K562 (cell line): ENCODE measurements around the gene BCL2L15. TPM values are rescaled to one million over a fixed set of nuclear protein-coding genes. Genes with fewer than 3 reads are reported as not detected.

Experiments
- BRD9 ChIP-seq: fragments of 450-650 bp; IDR thresholded peaks from 2 replicates; pipeline ENCODE4 v1.6.1; 2018; ENCODE audit warnings: low read depth; ENCODE audit not compliant: partially characterized antibody
- CEBPG ChIP-seq, 3 experiments: fragments of 200-800 bp in 1 of 3; sonication (Bioruptor generic) in 1 of 3; sonication (generic) in 1 of 3; formaldehyde crosslinking in 1 of 3; IDR thresholded peaks in 2 of 3; conservative IDR thresholded peaks in 1 of 3; 2 replicates each; pipeline versions ENCODE4 v1.6.1 to v1.8.0; 2016 to 2022; ENCODE audit warnings: missing compliant biosample characterization in 2 of 3, missing genetic modification characterization in 2 of 3, mild to moderate bottlenecking in 1 of 3, missing genetic modification reagents in 1 of 3
- ETV5 ChIP-seq: sonication (generic); formaldehyde crosslinking; IDR thresholded peaks from 2 replicates; pipeline ENCODE4 v1.4.0; 2020; ENCODE audit warnings: low read depth, mild to moderate bottlenecking, missing genetic modification reagents
- FOXP1 ChIP-seq: sonication (generic); formaldehyde crosslinking; IDR thresholded peaks from 2 replicates; pipeline ENCODE4 v1.8.0; 2022; ENCODE audit warnings: mild to moderate bottlenecking, missing genetic modification reagents
- HLTF ChIP-seq: fragments of 450-650 bp; IDR thresholded peaks from 2 replicates; pipeline ENCODE4 v1.6.1; 2016
- MCM7 ChIP-seq, 2 experiments: fragments of 450-650 bp; IDR thresholded peaks; 2 replicates each; pipeline ENCODE4 v1.6.1; 2016 to 2018
- NCOR1 ChIP-seq: fragments of 450-650 bp; IDR thresholded peaks from 2 replicates; pipeline ENCODE4 v1.6.1; 2016; ENCODE audit warnings: mild to moderate bottlenecking, moderate library complexity
- RAD51 ChIP-seq: fragments of 450-650 bp; IDR thresholded peaks from 2 replicates; pipeline ENCODE4 v1.7.1; 2016; ENCODE audit warnings: low read depth, mild to moderate bottlenecking, borderline replicate concordance
- RBBP5 ChIP-seq: fragments of 200-600 bp; sonication (generic); IDR thresholded peaks from 2 replicates; pipeline ENCODE4 v1.6.1; 2012; ENCODE audit warnings: borderline replicate concordance, mild to moderate bottlenecking, low read length, control low read depth, inconsistent platforms; ENCODE audit not compliant: insufficient read depth, poor library complexity, severe bottlenecking
- RBM39 ChIP-seq: fragments of 200-400 bp; formaldehyde crosslinking; optimal IDR thresholded peaks from 2 replicates; pipeline ENCODE3; 2018; ENCODE audit warnings: low read depth, low read length
- TAF9B ChIP-seq: fragments of 450-650 bp; IDR thresholded peaks from 2 replicates; pipeline ENCODE4 v1.6.1; 2018; ENCODE audit warnings: mild to moderate bottlenecking; ENCODE audit not compliant: partially characterized antibody
- TEAD4 ChIP-seq, 2 experiments: sonication (generic) in 1 of 2; formaldehyde crosslinking in 1 of 2; IDR thresholded peaks; 2 replicates each; pipeline versions ENCODE4 v1.6.1 to v1.8.0; 2012 to 2022; ENCODE audit warnings: borderline replicate concordance in 1 of 2, inconsistent platforms in 1 of 2, low read length in 1 of 2, mild to moderate bottlenecking in 1 of 2, missing genetic modification reagents in 1 of 2
- TRIM28 ChIP-seq: fragments of 450-650 bp; IDR thresholded peaks from 2 replicates; pipeline ENCODE4 v1.6.1; 2017
- XRCC4 ChIP-seq: IDR thresholded peaks from one replicate; pipeline ENCODE4 v1.6.1; 2011; ENCODE audit not compliant: insufficient read depth, insufficient read length; ENCODE audit errors: extremely low read depth
- ZNF239 ChIP-seq: fragments of 250-450 bp; sonication (Bioruptor Pico); IDR thresholded peaks from 2 replicates; pipeline ENCODE4 v1.4.0; 2020; ENCODE audit warnings: mild to moderate bottlenecking
- polyA plus RNA-seq, 8 experiments: library from polyadenylated mRNA; depleted of rRNA in 4 of 8; stranded (reverse) in 5 of 8; unstranded in 3 of 8; fragments of >200 nt; fragmentation: Nextera tagmentation in 2 of 8; fragmentation: Illumina TruSeq in 1 of 8; extraction: Ambion mirVana in 2 of 8; extraction: Trizol in 1 of 8; gene quantifications; 2 replicates each; pipeline versions ENCODE4 v1.2.1 to v1.2.3, GENCODE V29; 2011 to 2014; ENCODE audit warnings: inconsistent platforms in 1 of 8, missing spikeins in 1 of 8
- total RNA-seq, 7 experiments: library from RNA; depleted of rRNA in 6 of 7; stranded (reverse); fragments of >200 nt in 6 of 7; fragmentation: Illumina TruSeq in 2 of 7; extraction: Trizol in 2 of 7; gene quantifications; 2 replicates each; pipeline versions ENCODE4 v1.2.1 to v1.2.3, GENCODE V29; 2011 to 2021; ENCODE audit warnings: low replicate concordance in 1 of 7
- TF ChIP-seq, protein P1 (sequence below): conservative IDR thresholded peaks from 2 replicates; pipeline ENCODE4 v1.6.1; 2011; ENCODE audit warnings: low read depth, mild to moderate bottlenecking, low read length; ENCODE audit not compliant: control insufficient read depth
- TF ChIP-seq, protein P2 (sequence below): fragments of 450-650 bp; IDR thresholded peaks from 2 replicates; pipeline ENCODE4 v1.6.1; 2018; ENCODE audit not compliant: partially characterized antibody

BCL2L15 gene
- total and polyA plus RNA-seq, 9 of the 15 experiments (the other 6 are each of a cell fraction or from before 2014, with no cell fraction given), result 0.06 to 0.42 (median 0.28) TPM; not detected in 1

DNA sequence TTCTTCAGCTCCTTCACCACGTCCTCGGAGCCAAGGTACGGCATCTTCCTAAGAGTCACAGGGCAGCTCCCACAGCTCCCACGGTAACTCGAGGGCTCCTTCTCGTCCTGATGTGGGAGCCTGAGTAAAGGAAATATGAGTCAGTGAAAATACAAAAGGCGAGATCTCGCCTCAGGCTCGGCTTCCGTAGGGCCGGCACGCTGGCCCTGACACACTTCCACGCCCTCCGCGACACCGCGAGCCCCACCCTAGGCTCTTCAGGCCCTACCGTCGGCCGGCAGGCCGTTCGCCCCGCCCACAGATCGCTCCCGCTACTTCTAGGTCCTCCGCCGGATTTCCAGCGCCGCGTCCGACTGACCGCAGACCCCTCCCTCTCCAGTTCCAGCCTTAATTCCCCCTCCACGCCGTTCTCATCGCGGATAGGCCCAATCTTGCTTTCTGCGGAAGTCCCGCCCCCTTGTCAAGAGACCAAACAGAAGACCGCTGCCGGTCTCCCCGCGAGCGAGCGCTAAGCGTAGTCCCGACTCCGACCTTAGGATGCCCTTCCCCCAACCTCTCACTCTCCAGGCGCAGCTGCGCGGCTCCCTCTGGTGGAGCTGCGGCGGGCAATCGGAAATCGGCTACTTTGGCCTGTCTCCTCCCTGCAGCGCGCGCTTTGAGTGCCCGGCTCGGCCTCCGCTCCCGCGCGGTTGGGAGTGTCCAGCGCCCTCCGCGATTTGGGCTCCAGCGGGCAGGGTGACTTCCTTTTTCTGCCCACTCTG lies 17.5 kb upstream of the BCL2L15 start, which contains the start of the genes AP4B1 and DCLRE1B (continued):
- TF ChIP-seq RAD51, result peak; percentile 16; the same call in 1 of the 2 replicates
- TF ChIP-seq BRD9, result peak; percentile 62
- TF ChIP-seq ZNF239 (CRISPR knock-in tag), result peak; percentile 88
- TF ChIP-seq TRIM28, result peak; percentile 88
- TF ChIP-seq MCM7 (IDR thresholded peaks at IDR 0.05), result no peak
- peak; percentile 96 for TF ChIP-seq FOXP1
- peak; percentile 79 for TF ChIP-seq RBM39
- TF ChIP-seq NCOR1, result peak; percentile 78
- peak; percentile 97 for TF ChIP-seq RBBP5
- TF ChIP-seq HLTF, result peak; percentile 88; the same call in 1 of the 2 replicates
- TF ChIP-seq XRCC4, result no peak
- TF ChIP-seq, protein P1, sequence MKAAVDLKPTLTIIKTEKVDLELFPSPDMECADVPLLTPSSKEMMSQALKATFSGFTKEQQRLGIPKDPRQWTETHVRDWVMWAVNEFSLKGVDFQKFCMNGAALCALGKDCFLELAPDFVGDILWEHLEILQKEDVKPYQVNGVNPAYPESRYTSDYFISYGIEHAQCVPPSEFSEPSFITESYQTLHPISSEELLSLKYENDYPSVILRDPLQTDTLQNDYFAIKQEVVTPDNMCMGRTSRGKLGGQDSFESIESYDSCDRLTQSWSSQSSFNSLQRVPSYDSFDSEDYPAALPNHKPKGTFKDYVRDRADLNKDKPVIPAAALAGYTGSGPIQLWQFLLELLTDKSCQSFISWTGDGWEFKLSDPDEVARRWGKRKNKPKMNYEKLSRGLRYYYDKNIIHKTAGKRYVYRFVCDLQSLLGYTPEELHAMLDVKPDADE, result peak; percentile 78; the same call in 1 of the 2 replicates
- TF ChIP-seq TAF9B, result peak; percentile 77
- TF ChIP-seq TEAD4 (IDR thresholded peaks at IDR 0.05; ENCODE audit: low read length), result peak; percentile 54
- 0 out of 2 replicates have a peak, but pooled peaks have one; percentile 35 for TF ChIP-seq TEAD4 (CRISPR knock-in tag; IDR thresholded peaks at IDR 0.05; ENCODE audit: borderline replicate concordance)
- 0 out of 2 replicates have a peak, but pooled peaks have one; percentile 23 for TF ChIP-seq ETV5 (CRISPR knock-in tag)
- TF ChIP-seq CEBPG (CRISPR knock-in tag; IDR thresholded peaks at IDR 0.05), result no peak
- TF ChIP-seq CEBPG (tag; conservative IDR thresholded peaks at IDR 0.05 in 1 of 2, IDR thresholded peaks at IDR 0.05 in 1 of 2), result no peak
- TF ChIP-seq, protein P2, sequence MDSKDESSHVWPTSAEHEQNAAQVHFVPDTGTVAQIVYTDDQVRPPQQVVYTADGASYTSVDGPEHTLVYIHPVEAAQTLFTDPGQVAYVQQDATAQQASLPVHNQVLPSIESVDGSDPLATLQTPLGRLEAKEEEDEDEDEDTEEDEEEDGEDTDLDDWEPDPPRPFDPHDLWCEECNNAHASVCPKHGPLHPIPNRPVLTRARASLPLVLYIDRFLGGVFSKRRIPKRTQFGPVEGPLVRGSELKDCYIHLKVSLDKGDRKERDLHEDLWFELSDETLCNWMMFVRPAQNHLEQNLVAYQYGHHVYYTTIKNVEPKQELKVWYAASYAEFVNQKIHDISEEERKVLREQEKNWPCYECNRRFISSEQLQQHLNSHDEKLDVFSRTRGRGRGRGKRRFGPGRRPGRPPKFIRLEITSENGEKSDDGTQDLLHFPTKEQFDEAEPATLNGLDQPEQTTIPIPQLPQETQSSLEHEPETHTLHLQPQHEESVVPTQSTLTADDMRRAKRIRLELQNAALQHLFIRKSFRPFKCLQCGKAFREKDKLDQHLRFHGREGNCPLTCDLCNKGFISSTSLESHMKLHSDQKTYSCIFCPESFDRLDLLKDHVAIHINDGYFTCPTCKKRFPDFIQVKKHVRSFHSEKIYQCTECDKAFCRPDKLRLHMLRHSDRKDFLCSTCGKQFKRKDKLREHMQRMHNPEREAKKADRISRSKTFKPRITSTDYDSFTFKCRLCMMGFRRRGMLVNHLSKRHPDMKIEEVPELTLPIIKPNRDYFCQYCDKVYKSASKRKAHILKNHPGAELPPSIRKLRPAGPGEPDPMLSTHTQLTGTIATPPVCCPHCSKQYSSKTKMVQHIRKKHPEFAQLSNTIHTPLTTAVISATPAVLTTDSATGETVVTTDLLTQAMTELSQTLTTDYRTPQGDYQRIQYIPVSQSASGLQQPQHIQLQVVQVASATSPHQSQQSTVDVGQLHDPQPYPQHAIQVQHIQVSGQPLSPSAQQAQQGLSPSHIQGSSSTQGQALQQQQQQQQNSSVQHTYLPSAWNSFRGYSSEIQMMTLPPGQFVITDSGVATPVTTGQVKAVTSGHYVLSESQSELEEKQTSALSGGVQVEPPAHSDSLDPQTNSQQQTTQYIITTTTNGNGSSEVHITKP, result peak; percentile 79
